ENCODE measurements around the gene MAGEB17.

- TF ChIP-seq POLR2A (IDR thresholded peaks at IDR 0.05) (no peak), CTCF (IDR thresholded peaks at IDR 0.05) (no peak)
These were observed 43.1 kb upstream of the MAGEB17 start for GRCh38 chrX:16124201-16124600.

All from testis (tissue), 2 donors.